GM12864 (cell line): ENCODE results near the gene ANKS4B.
A peak's percentile ranks its signal among the peaks of the same experiment; 100 is the strongest.
"Not testable (repeated sequence)": the region's sequence is repeated elsewhere in the genome, so short reads cannot be mapped to it uniquely, and the experiment has no call there.

ENCODE experiments used
- DNase-seq: peaks from one replicate; pipeline ENCODE4 v3.0.0-alpha.2; 2011; ENCODE audit warnings: low read depth
- H3K4me3 ChIP-seq: 2 replicates; pipeline ENCODE4 v1.5.1; 2011; ENCODE audit warnings: mild to moderate bottlenecking, low read depth, low read length, control low read depth
- TF ChIP-seq, protein P1 (sequence below): IDR thresholded peaks from 2 replicates; pipeline ENCODE4 v1.5.1; 2011; ENCODE audit warnings: low read depth, mild to moderate bottlenecking, moderate library complexity, low read length, control low read depth, inconsistent platforms; ENCODE audit errors: missing control alignments

The ANKS4B gene

DNA sequence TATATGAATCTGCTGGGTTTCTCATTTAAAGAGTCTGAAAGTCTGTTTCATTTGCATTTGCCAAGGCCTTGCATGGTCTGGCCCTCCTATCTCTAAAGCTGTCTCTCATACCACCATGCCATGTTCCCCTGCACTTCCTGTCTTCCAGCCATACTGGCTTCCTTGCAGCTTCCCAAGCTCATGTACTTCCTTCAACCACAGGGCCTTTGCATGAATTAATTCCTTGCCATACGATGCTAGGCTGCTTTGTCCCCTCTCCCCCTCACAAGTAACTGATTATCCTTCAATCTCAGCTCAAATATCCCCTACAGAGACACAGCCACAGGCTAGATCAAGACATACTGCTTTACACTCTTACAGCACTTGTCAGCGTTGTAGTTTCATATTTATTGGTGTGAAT, 38.8 kb downstream of the ANKS4B start:
- H3K4me3 ChIP-seq: no peak overlapping the region
- no peak for DNase-seq
- TF ChIP-seq, protein P1, sequence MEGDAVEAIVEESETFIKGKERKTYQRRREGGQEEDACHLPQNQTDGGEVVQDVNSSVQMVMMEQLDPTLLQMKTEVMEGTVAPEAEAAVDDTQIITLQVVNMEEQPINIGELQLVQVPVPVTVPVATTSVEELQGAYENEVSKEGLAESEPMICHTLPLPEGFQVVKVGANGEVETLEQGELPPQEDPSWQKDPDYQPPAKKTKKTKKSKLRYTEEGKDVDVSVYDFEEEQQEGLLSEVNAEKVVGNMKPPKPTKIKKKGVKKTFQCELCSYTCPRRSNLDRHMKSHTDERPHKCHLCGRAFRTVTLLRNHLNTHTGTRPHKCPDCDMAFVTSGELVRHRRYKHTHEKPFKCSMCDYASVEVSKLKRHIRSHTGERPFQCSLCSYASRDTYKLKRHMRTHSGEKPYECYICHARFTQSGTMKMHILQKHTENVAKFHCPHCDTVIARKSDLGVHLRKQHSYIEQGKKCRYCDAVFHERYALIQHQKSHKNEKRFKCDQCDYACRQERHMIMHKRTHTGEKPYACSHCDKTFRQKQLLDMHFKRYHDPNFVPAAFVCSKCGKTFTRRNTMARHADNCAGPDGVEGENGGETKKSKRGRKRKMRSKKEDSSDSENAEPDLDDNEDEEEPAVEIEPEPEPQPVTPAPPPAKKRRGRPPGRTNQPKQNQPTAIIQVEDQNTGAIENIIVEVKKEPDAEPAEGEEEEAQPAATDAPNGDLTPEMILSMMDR: no peak

DNA sequence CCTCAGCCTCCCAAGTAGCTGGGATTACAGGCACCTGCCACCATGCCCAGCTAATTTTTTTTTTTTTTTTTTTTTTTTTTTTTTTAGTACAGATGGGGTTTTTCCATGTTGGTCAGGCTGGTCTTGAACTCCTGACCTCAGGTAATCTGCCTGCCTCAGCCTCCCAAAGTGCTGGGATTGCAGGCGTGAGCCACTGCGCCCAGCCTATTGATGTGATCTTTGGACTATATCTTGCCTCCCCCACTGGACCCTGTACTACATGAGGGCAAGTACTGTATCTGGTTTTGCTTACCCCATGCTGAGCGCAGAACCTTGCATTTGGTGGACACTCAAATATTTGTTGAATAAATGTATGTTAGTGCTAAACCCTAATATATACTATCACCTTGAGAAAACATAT, 39.3 kb downstream of the ANKS4B start:
- not testable (repeated sequence) for DNase-seq, H3K4me3 ChIP-seq

DNA sequence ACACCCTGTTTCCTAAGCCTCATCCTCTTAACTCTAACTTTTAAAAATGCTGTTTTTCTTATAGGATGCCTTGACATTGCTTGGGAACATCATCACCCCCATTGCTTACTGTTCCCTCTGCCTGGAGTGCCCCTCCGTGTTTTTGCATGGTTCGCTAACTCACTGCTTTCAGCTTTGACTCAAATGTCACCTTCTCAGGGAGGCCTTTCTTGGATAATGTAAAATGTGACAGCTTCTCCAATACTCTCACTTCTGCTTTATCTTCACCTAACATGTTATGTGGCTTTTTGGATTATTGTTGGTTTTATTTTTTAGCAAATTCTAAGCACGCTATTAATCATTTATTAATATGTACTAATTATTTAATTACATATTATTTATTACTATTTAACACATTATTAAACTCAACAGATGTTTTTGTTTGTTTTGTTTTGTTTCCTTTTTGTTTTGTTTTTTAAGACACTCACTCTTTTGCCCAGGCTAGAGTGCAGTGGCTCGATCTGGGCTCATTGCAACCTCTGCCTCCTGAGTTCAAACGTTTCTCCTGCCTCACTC, 40.8 kb downstream of the ANKS4B start:
- peak; percentile 41 for DNase-seq
- TF ChIP-seq, protein P1: no peak
- no peak overlapping the region for H3K4me3 ChIP-seq

DNA sequence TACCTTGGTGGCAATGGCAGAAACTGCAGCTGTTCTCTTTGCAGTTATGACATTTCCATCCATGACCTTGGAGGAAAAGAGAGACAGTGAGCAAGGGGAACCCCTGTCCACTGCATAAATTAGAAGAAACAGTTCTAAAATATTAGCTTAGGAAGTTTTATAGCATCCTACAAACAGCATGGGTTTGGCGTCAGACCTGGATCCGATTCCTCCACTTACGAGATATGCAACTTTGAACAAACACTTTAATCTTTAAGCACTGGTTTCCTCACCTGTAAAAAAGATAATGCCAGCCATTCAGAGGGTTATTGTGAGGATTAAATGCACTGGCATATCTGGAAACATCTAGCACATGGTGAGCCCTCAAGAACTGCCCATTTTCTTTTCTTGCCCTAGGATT, 42.0 kb downstream of the ANKS4B start:
- DNase-seq: no peak
- H3K4me3 ChIP-seq: no peak overlapping the region
- TF ChIP-seq, protein P1: no peak

DNA sequence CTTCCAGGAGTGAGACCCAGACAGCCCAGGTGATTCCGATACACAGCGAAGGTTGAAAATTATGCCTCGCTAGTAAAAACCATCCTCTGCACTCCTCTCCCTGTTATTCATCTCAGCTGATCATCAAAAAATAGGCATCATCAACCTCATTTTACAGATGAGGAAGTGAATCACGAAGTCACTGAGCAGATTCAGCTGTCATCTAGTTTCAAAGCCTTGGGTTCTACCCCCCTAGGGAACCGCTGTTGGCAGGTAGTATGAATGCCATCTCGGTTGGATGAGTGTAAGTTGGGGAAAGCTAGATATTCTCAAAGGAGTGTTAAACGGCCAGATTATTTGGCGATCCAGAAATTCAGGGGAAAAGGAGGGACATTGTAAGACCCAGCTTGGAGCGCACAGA, 42.6 kb downstream of the ANKS4B start:
- H3K4me3 ChIP-seq: no peak overlapping the region

DNA sequence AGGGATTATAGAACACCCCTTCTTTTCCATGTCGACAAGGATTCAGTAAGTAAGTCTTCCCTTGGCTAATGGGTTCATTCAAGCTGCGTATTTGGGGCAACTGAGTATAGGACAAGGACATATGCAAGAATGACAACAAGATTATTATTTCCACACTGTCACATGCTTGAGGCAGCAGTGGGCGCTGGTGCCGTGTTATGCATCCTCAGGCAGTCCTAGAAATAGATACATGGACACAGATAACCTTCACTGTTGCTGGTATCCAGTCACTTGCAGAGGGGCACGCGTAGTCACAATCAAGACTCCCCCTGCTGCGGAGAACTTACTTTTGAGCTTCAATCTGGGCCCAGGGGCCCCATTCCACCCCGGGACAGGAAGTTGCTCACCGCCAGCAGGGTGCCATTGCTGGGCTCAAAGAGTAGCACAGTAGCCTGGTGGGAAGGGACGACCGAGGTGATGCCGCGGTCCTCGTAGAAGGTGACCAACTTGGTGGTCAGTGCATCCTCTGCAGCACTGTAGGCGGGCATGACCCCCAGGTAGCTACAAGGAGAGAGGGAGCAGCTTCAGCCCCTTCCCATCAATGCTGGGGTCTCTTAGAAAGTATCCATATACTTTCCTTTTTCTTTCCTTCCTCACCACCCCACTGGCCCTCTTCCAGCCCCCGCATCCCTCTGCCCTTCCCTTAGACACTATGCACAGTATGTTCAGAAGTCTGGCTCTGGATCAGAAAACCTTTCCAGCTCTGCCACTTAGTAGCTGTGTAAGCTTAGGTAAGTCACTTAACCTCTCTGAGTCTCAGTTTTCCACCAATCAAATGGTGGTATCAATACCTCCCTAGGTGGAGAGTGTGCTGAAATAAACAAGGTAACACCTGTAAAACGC, 43.8 kb downstream of the ANKS4B start:
- peak overlapping the region; percentile 48; the same call in 1 of the 2 replicates for H3K4me3 ChIP-seq
- TF ChIP-seq, protein P1: no peak
- no peak for DNase-seq

More for the DNA sequence above, 42.6 kb downstream of the ANKS4B start:
- TF ChIP-seq, protein P1: no peak
- DNase-seq: no peak

DNA sequence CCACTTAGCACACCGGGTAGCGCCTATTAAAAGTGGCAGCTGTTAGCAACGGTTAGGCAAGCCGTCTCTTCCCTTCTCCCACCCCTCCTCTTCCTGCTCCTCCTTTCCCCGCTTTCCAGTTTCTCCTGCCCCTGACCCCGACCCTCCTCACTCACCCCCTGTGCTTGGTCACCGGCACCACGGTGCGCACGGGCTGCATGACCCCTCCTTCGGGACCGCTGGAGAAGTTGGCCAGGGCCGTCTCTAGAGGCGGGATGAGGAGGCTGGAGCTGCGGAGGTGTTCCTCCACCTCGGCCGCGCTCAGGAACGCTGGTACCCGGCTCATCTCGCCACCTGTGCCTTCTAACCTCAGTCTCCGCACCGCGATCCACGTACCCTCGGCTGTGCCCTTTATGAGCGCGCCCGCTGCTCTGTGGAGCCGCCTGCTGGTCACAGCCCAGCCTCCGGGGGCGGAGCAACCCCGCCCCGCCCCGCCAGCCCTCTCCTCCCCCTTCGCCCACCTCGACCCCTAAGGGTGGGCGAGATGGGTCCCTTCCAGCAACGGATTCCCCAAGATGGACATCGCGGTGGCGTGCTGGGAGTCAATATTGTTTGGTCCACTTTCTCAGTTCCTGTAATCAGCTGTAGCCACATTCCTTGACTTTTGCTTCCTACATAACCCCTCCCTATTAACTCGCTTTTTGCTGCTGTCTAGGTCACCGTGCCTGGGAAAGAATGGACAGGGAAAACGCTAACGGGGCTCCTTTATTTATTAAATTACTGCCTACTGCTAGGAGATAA, 44.6 kb downstream of the ANKS4B start, which contains the start of gene CRYM:
CRYM (minus strand) TSS at position 364 of the 780 bp plus-strand sequence; CDS start at position 325, 39 bp downstream.
- TF ChIP-seq, protein P1: peak; percentile 90
- no peak for DNase-seq

More for the DNA sequence above, 44.6 kb downstream of the ANKS4B start, which contains the start of gene CRYM:
- peak within 1 kb of the TSS; percentile 48 for H3K4me3 ChIP-seq
